Measurements from ENCODE around the gene KRI1. TPM values are rescaled to one million over a fixed set of nuclear protein-coding genes. Genes with fewer than 3 reads are reported as not detected.

KRI1 gene
- total RNA-seq, 1 experiment from 2014 or later: 57.4 TPM

- no peaks in the 10 kb centered on the region for H3K79me1 ChIP-seq (ENCODE audit: insufficient read depth, low read depth, low read length, poor library complexity, severe bottlenecking)
- no peak overlapping the region for H2BK20ac ChIP-seq (ENCODE audit: low read depth, low read length, poor library complexity, severe bottlenecking)
- H4K91ac ChIP-seq (ENCODE audit: insufficient read length, low read depth, low read length): no peak overlapping the region
- H4K5ac ChIP-seq (ENCODE audit: insufficient read length, low read depth, low read length): no peak overlapping the region
- H3K79me2 ChIP-seq (ENCODE audit: insufficient read depth, low read length): no peaks in the 10 kb centered on the region
- H3K23me2 ChIP-seq (ENCODE audit: insufficient read length, low read depth, low read length, poor library complexity, severe bottlenecking): peaks cover 10% of the 10 kb centered on the region
- H3K4me3 Mint-ChIP-seq: peak overlapping the region; percentile 97 to 99
- H3K27ac Mint-ChIP-seq: peak overlapping the region in 1 of 3 experiments; percentile 39; a peak in 1 of 7 replicates
- H3T11ph ChIP-seq (ENCODE audit: low read length): no peak overlapping the region
- H3K27me3 ChIP-seq (ENCODE audit: insufficient read depth, low read length): no peaks in the 10 kb centered on the region
- H3K4me1 ChIP-seq (ENCODE audit: insufficient read depth, low read length): no peaks in the 10 kb centered on the region
- no peak overlapping the region for H2BK12ac ChIP-seq (ENCODE audit: insufficient read length, low read depth, low read length)
- H3K9ac ChIP-seq (ENCODE audit: extremely low read depth, insufficient read length, low read length): no peak overlapping the region
- no peak overlapping the region for H3K14ac ChIP-seq (ENCODE audit: insufficient read depth, low read length)
- H2AFZ ChIP-seq (ENCODE audit: low read length): no peak overlapping the region
- no peak overlapping the region for H2BK120ac ChIP-seq (ENCODE audit: low read depth, low read length, poor library complexity, severe bottlenecking)
- H3K9me3 Mint-ChIP-seq: no peaks in the 10 kb centered on the region
- no peak overlapping the region for H3K4ac ChIP-seq (ENCODE audit: low read depth, low read length)
- DNase-seq: no peak
- no peak overlapping the region for H3K4me2 ChIP-seq (ENCODE audit: insufficient read depth, insufficient read length, low read length)
- peaks cover 10 to 13% (median 10%) of the 10 kb centered on the region in 3 experiments; a peak in 6 of 7 replicates for H3K36me3 Mint-ChIP-seq (ENCODE audit: insufficient read depth in 1 of 3, low read depth in 3 of 3)
- H2AK5ac ChIP-seq (ENCODE audit: insufficient read length, low read length): no peak overlapping the region
- H2BK5ac ChIP-seq (ENCODE audit: insufficient read length, low read length): no peak overlapping the region
- H3K27me3 Mint-ChIP-seq (ENCODE audit: low read depth): peaks cover 16% of the 10 kb centered on the region
- no CpG with 5 or more reads among the region's 19 CpGs for WGBS (ENCODE audit: extremely low coverage, insufficient read length, low lambda C conversion rate)
- no peak overlapping the region for H3K23ac ChIP-seq (ENCODE audit: insufficient read length, low read depth, low read length)
- no peak overlapping the region for H3K27ac ChIP-seq (ENCODE audit: insufficient read length, low read depth, low read length)
- H4K20me1 ChIP-seq (ENCODE audit: control insufficient read depth, insufficient read depth, insufficient read length): no peaks in the 10 kb centered on the region
- H4K8ac ChIP-seq (replicated peaks; ENCODE audit: insufficient read length, low read depth, low read length): no peak overlapping the region
- no peak overlapping the region for H2BK15ac ChIP-seq (ENCODE audit: low read depth, low read length)
- H3K9me3 ChIP-seq (ENCODE audit: control insufficient read depth, low read depth, low read length): no peaks in the 10 kb centered on the region
- TF ChIP-seq, protein P1, sequence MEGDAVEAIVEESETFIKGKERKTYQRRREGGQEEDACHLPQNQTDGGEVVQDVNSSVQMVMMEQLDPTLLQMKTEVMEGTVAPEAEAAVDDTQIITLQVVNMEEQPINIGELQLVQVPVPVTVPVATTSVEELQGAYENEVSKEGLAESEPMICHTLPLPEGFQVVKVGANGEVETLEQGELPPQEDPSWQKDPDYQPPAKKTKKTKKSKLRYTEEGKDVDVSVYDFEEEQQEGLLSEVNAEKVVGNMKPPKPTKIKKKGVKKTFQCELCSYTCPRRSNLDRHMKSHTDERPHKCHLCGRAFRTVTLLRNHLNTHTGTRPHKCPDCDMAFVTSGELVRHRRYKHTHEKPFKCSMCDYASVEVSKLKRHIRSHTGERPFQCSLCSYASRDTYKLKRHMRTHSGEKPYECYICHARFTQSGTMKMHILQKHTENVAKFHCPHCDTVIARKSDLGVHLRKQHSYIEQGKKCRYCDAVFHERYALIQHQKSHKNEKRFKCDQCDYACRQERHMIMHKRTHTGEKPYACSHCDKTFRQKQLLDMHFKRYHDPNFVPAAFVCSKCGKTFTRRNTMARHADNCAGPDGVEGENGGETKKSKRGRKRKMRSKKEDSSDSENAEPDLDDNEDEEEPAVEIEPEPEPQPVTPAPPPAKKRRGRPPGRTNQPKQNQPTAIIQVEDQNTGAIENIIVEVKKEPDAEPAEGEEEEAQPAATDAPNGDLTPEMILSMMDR (conservative IDR thresholded peaks at IDR 0.05): no peak
- H3K18ac ChIP-seq (ENCODE audit: insufficient read length, low read depth, low read length): no peak overlapping the region
- peaks cover 31 to 33% of the 10 kb centered on the region in 2 experiments for H3K4me1 Mint-ChIP-seq
- no peak overlapping the region for H3K56ac ChIP-seq (ENCODE audit: insufficient read length, low read depth, low read length)
Measured at GRCh38 chr19:10566658-10567410, 1.0 kb upstream of the KRI1 start.
